Loucy (cell line): ENCODE measurements around the gene LOXL1.

ENCODE experiments used
- EZH2phosphoT487 ChIP-seq: fragments of 200-600 bp; IDR thresholded peaks from 2 replicates; pipeline ENCODE4 v1.6.1; 2018; ENCODE audit warnings: antibody characterized with exemption, mild to moderate bottlenecking, moderate library complexity, borderline replicate concordance
- TF ChIP-seq, protein P1 (sequence below): fragments of 200-600 bp; sonication (generic); conservative IDR thresholded peaks from 2 replicates; pipeline ENCODE4 v1.5.1; 2014; ENCODE audit warnings: mild to moderate bottlenecking, antibody characterized with exemption, low read length

GRCh38 chr15:73946046-73946721, 19.9 kb downstream of the LOXL1 start:
- TF ChIP-seq, protein P1, sequence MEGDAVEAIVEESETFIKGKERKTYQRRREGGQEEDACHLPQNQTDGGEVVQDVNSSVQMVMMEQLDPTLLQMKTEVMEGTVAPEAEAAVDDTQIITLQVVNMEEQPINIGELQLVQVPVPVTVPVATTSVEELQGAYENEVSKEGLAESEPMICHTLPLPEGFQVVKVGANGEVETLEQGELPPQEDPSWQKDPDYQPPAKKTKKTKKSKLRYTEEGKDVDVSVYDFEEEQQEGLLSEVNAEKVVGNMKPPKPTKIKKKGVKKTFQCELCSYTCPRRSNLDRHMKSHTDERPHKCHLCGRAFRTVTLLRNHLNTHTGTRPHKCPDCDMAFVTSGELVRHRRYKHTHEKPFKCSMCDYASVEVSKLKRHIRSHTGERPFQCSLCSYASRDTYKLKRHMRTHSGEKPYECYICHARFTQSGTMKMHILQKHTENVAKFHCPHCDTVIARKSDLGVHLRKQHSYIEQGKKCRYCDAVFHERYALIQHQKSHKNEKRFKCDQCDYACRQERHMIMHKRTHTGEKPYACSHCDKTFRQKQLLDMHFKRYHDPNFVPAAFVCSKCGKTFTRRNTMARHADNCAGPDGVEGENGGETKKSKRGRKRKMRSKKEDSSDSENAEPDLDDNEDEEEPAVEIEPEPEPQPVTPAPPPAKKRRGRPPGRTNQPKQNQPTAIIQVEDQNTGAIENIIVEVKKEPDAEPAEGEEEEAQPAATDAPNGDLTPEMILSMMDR, result no peak
- TF ChIP-seq EZH2phosphoT487, result no peak
